ENCODE data around the gene RASSF6.
A peak's percentile ranks its signal among the peaks of the same experiment; 100 is the strongest.
"Not testable (repeated sequence)": the region's sequence is repeated elsewhere in the genome, so short reads cannot be mapped to it uniquely, and the experiment has no call there.

The RASSF6 gene

DNA sequence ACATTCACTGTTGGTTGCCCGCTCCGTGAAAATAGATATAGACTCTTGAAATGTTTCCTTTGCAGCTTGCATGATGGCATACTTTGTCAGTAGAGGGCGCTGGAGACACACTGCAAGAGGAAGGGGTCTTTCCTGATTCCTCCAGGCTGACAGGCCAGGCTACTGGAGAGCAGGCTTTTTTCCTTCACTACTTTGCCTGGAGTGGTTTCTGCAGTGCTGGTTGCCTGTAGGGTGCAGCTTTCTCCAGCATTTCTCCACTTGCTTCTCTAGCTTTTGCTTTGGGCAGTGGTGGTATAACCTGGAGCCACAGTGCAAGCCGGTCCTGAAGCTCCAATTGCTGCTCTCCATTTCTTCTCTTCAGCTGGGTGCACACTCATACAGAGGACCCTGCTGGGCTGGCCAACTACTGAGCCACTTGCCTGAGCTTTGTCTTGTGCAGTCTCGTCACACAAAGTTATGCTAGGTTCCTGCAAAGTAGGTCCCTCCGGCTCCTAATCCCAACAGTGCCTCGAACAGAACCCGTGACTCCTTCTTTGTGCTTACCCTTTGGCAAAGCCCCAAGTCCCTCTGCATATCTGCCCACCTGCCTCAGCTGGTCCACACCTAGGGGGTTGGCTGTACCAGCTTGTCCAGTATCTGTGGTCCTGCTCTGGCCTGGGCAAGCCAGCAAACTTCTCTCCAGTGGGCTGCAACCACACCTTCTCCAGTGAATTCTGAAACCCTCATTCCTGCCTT lies 46.3 kb downstream of the RASSF6 start:
- TF ChIP-seq, protein P1, sequence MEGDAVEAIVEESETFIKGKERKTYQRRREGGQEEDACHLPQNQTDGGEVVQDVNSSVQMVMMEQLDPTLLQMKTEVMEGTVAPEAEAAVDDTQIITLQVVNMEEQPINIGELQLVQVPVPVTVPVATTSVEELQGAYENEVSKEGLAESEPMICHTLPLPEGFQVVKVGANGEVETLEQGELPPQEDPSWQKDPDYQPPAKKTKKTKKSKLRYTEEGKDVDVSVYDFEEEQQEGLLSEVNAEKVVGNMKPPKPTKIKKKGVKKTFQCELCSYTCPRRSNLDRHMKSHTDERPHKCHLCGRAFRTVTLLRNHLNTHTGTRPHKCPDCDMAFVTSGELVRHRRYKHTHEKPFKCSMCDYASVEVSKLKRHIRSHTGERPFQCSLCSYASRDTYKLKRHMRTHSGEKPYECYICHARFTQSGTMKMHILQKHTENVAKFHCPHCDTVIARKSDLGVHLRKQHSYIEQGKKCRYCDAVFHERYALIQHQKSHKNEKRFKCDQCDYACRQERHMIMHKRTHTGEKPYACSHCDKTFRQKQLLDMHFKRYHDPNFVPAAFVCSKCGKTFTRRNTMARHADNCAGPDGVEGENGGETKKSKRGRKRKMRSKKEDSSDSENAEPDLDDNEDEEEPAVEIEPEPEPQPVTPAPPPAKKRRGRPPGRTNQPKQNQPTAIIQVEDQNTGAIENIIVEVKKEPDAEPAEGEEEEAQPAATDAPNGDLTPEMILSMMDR (IDR thresholded peaks at IDR 0.05; ENCODE audit: low read depth, low read length), result peak; percentile 79
- no peak for TF ChIP-seq POLR2A (IDR thresholded peaks at IDR 0.05; ENCODE audit: extremely low read depth, insufficient read length)
- DNase-seq (ENCODE audit: low read depth), result peak; percentile 77
- no peak overlapping the region for H3K4me3 ChIP-seq (ENCODE audit: low read depth, low read length)

DNA sequence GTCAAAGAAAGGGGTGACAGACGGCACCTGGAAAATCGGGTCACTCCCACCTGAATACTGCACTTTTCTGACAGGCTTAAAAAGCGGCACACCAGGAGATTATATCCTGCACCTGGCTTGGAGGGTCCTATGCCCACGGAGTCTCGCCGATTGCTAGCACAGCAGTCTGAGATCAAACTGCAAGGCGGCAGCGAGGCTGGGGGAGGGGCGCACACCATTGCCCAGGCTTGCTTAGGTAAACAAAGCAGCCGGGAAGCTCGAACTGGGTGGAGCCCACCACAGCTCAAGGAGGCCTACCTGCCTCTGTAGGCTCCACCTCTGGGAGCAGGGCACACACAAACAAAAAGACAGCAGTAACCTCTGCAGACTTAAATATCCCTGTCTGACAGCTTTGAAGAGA lies 69.4 kb downstream of the RASSF6 start:
- not testable (repeated sequence) for DNase-seq (ENCODE audit: low read depth); H3K4me3 ChIP-seq (ENCODE audit: low read depth, low read length)

DNA sequence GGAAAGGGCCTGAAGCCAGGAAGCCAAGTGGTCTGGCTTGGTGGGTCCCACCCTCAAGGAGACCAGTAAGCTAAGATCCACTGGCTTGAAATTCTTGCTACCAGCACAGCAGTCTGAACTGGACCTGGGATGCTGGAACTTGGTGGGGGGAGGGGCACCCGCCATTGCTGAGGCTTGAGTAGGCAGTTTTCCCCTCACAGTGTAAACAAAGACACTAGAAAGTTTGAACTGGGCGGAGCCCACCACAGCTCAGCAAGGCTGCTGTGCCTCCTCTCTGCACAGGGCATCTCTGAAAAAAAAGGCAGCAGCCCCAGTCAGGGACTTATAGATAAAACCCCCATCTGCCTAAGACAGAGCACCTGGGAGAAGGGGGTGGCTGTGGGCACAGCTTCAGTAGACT lies 75.6 kb downstream of the RASSF6 start:
- no peak for DNase-seq (ENCODE audit: low read depth)
- TF ChIP-seq MYC (IDR thresholded peaks at IDR 0.05; ENCODE audit: low read depth, low read length) (no peak), POLR2A (IDR thresholded peaks at IDR 0.05; ENCODE audit: extremely low read depth, insufficient read length) (no peak)
- TF ChIP-seq, protein P2, sequence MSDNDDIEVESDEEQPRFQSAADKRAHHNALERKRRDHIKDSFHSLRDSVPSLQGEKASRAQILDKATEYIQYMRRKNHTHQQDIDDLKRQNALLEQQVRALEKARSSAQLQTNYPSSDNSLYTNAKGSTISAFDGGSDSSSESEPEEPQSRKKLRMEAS (IDR thresholded peaks at IDR 0.05; ENCODE audit: low read depth, low read length), result no peak
- TF ChIP-seq, protein P1 (IDR thresholded peaks at IDR 0.05; ENCODE audit: low read depth, low read length), result no peak

DNA sequence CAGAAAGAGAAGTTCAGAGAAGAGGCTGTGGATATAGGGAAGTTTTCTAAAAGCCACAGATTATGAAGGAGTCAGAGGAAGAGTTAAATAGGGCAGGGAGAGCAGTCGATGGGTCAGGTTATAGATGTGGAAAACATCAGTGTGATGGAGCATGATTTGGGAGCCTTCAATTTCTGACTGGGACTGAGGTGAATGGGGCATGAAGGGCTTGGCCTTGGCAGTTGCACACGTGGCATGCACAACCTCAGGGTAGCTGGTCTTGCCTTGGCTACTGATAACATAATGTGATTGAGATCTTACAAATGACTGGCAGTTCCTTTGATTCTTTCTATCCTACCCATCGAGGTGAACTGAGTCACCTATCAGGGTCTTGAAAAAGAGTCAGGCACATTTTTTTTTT lies 79.0 kb downstream of the RASSF6 start:
- TF ChIP-seq, protein P2 (IDR thresholded peaks at IDR 0.05; ENCODE audit: low read depth, low read length), result no peak
- H3K4me3 ChIP-seq (ENCODE audit: low read depth, low read length), result no peak overlapping the region
- no peak for DNase-seq (ENCODE audit: low read depth)

More for the DNA sequence above, 75.6 kb downstream of the RASSF6 start:
- H3K4me3 ChIP-seq (ENCODE audit: low read depth, low read length), result no peak overlapping the region

DNA sequence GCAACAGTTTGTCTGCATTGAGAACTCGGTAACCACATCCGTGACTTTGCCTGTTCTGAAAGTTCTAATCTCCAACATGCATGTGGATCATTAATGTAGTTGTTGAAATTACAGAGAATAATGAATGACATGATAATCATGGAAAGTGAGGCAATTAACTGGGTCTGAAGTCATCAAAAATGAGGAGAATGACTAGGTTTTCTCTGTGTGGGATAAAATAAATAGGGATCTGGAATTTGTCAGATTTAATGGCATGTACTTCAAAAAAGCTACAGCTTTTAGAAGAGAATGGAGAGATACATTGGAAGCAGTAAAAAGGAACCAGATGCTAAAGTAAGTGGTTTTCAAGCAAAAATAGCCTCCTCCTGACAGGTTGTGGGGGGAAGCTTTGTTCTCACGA lies 79.4 kb downstream of the RASSF6 start:
- no peak overlapping the region for H3K4me3 ChIP-seq (ENCODE audit: low read depth, low read length)
- TF ChIP-seq POLR2A (IDR thresholded peaks at IDR 0.05; ENCODE audit: extremely low read depth, insufficient read length), result no peak
- TF ChIP-seq, protein P2 (IDR thresholded peaks at IDR 0.05; ENCODE audit: low read depth, low read length), result no peak
- TF ChIP-seq, protein P1 (IDR thresholded peaks at IDR 0.05; ENCODE audit: low read depth, low read length), result no peak
- TF ChIP-seq MYC (IDR thresholded peaks at IDR 0.05; ENCODE audit: low read depth, low read length), result no peak
- DNase-seq (ENCODE audit: low read depth), result no peak

DNA sequence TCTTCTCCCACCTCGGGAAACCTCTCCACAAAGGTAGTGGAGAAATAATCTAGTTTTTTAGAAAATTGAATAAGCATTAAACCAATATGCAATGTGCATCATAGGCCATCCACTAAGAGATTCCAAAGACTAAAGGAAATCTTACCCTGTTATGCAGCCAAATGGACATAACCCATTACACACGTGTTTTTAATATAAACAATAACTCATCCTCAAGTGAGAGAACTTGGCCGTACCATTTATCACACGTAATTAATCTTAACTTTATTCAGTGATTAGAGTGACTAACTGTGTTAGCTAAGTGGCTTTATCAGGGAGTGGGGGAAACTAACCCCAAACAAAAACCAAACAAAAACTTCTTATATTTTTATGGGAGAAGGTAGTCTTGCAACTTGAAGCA lies 80.8 kb downstream of the RASSF6 start:
- TF ChIP-seq MYC (IDR thresholded peaks at IDR 0.05; ENCODE audit: low read depth, low read length), result no peak
- no peak for TF ChIP-seq POLR2A (IDR thresholded peaks at IDR 0.05; ENCODE audit: extremely low read depth, insufficient read length)
- TF ChIP-seq, protein P1 (IDR thresholded peaks at IDR 0.05; ENCODE audit: low read depth, low read length), result no peak
- DNase-seq (ENCODE audit: low read depth), result no peak
- H3K4me3 ChIP-seq (ENCODE audit: low read depth, low read length), result no peak overlapping the region

DNA sequence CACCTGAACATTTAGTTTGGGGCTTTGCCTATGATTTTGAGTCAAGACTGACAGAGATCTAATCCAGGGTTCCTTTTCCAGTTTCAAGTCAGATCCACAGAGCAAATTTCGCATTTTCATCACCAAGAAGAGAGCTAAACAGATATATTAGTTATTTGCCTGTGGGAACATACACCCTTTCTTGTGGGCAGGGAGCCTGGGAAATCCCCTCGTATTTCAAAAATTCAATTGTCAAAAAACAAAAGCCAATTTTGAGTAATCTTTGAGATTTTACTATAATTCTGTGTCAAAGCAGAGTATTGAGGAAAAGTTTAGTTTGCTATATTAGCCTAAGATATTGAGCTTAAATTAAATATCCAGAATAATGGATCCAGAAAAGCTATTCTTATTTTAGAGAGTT lies 82.1 kb downstream of the RASSF6 start:
- TF ChIP-seq, protein P1 (IDR thresholded peaks at IDR 0.05; ENCODE audit: low read depth, low read length), result no peak
- no peak for TF ChIP-seq MYC (IDR thresholded peaks at IDR 0.05; ENCODE audit: low read depth, low read length)
- no peak for TF ChIP-seq POLR2A (IDR thresholded peaks at IDR 0.05; ENCODE audit: extremely low read depth, insufficient read length)
- TF ChIP-seq, protein P2 (IDR thresholded peaks at IDR 0.05; ENCODE audit: low read depth, low read length), result no peak
- no peak for DNase-seq (ENCODE audit: low read depth)
- H3K4me3 ChIP-seq (ENCODE audit: low read depth, low read length), result no peak overlapping the region
